ENCODE measurements around the gene KCNS1. TPM values are rescaled to one million over a fixed set of nuclear protein-coding genes. Genes with fewer than 3 reads are reported as not detected.

Gene KCNS1
- total RNA-seq, 1 experiment from 2014 or later: not detected

DNA sequence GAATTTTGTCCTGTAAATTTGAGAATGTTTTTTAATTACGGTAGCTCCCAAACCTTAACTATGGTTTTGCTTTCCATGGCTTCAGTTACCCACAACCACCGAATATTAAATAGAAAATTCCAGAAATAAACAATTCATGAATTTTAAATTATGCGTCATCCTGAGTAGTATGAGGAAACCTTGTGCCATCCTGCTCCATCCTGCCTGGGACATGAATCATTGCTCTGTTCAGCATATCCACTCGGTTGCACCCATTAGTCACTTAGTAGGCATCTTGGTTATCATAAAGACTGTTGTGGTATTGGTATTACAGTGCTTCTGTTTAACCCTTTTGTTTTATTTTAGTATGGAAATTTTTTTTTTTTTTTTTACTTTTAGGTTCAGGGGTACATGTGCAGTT, 39.7 kb downstream of the KCNS1 start:
- Histone ChIP-seq H3K9me2 (replicated peaks; ENCODE audit: low read length) (no peaks in the 10 kb centered on the region), H2AFZ (ENCODE audit: low read length) (no peak overlapping the region), H3K9ac (ENCODE audit: low read length) (no peak overlapping the region), H3F3A (ENCODE audit: low read length, unreplicated experiment) (no peaks in the 10 kb centered on the region), H3K27me3 (ENCODE audit: low read length) (no peaks in the 10 kb centered on the region), H3K4me1 (ENCODE audit: insufficient read depth, low read length) (peaks cover 52% of the 10 kb centered on the region), H4K20me1 (ENCODE audit: low read length) (no peaks in the 10 kb centered on the region), H3K79me2 (ENCODE audit: low read length) (peaks cover 16% of the 10 kb centered on the region), H3K4me3 (ENCODE audit: low read length) (0 out of 2 replicates have a peak overlapping the region, but pooled peaks have one; percentile 7), H3K9me3 (ENCODE audit: low read length) (no peaks in the 10 kb centered on the region), H3K36me3 (ENCODE audit: low read depth, low read length) (no peaks in the 10 kb centered on the region), H3K4me2 (ENCODE audit: low read length) (peak overlapping the region; percentile 42), H3K27ac (ENCODE audit: low read length) (peak overlapping the region; percentile 57)
- intact Hi-C loops (cut with micrococcal nuclease): loop anchor here (1.0 kb wide), 1 partner anchor 27 kb away; no protein-coding TSS in a partner anchor
- CTCF ChIA-PET: interaction anchor here (0.9 kb wide), 1 partner anchor 34 kb away, joined by 3 read pairs; no protein-coding TSS in a partner anchor
- no peak for TF ChIP-seq EZH2 (IDR thresholded peaks at IDR 0.05; ENCODE audit: low read length, unreplicated experiment)
- TF ChIP-seq, protein P1, sequence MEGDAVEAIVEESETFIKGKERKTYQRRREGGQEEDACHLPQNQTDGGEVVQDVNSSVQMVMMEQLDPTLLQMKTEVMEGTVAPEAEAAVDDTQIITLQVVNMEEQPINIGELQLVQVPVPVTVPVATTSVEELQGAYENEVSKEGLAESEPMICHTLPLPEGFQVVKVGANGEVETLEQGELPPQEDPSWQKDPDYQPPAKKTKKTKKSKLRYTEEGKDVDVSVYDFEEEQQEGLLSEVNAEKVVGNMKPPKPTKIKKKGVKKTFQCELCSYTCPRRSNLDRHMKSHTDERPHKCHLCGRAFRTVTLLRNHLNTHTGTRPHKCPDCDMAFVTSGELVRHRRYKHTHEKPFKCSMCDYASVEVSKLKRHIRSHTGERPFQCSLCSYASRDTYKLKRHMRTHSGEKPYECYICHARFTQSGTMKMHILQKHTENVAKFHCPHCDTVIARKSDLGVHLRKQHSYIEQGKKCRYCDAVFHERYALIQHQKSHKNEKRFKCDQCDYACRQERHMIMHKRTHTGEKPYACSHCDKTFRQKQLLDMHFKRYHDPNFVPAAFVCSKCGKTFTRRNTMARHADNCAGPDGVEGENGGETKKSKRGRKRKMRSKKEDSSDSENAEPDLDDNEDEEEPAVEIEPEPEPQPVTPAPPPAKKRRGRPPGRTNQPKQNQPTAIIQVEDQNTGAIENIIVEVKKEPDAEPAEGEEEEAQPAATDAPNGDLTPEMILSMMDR (conservative IDR thresholded peaks at IDR 0.05; ENCODE audit: low read depth, low read length): no peak
- TF ChIP-seq EZH2phosphoT487 (IDR thresholded peaks at IDR 0.05; ENCODE audit: borderline replicate concordance, low read length): no peak
- ATAC-seq (peak; percentile 93), DNase-seq (peak; percentile 96)
- BruUV-seq (replicated peaks): no TSS peak
- POLR2A ChIA-PET (ENCODE audit: unreplicated experiment): interaction anchor here (0.7 kb wide), 1 partner anchor 13 kb away, joined by 4 read pairs; no protein-coding TSS in a partner anchor

DNA sequence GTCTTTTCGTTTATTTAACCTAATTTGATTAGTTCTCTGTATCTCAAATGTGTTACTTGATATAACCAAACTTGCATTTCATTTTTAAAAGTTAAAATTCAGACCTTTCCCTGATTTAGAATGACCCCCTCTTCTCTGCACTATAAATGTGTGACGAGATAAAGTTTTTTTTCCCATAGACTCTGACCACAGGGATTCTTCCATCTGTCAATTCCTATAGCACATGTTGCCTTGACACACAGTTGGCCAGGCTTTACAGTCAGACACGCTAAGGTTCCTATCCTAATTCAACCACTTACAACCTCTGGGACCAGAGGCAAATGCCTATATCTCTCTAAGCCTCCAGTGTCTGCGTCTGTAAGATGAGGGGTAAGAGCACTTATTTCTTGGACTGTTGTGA, 40.6 kb downstream of the KCNS1 start:
- Histone ChIP-seq H3K9ac (ENCODE audit: low read length) (no peak overlapping the region), H3K4me1 (ENCODE audit: insufficient read depth, low read length) (peaks cover 55% of the 10 kb centered on the region), H3K9me3 (ENCODE audit: low read length) (no peaks in the 10 kb centered on the region), H3K4me2 (ENCODE audit: low read length) (no peak overlapping the region), H3K36me3 (ENCODE audit: low read depth, low read length) (no peaks in the 10 kb centered on the region), H4K20me1 (ENCODE audit: low read length) (no peaks in the 10 kb centered on the region), H3K9me2 (replicated peaks; ENCODE audit: low read length) (no peaks in the 10 kb centered on the region), H3F3A (ENCODE audit: low read length, unreplicated experiment) (no peaks in the 10 kb centered on the region), H3K27ac (ENCODE audit: low read length) (0 out of 2 replicates have a peak overlapping the region, but pooled peaks have one; percentile 51), H3K27me3 (ENCODE audit: low read length) (no peaks in the 10 kb centered on the region), H2AFZ (ENCODE audit: low read length) (no peak overlapping the region), H3K4me3 (ENCODE audit: low read length) (no peak overlapping the region), H3K79me2 (ENCODE audit: low read length) (peaks cover 14% of the 10 kb centered on the region)
- ATAC-seq: no peak
- TF ChIP-seq EZH2phosphoT487 (IDR thresholded peaks at IDR 0.05; ENCODE audit: borderline replicate concordance, low read length) (no peak), EZH2 (IDR thresholded peaks at IDR 0.05; ENCODE audit: low read length, unreplicated experiment) (no peak)
- TF ChIP-seq, protein P1 (conservative IDR thresholded peaks at IDR 0.05; ENCODE audit: low read depth, low read length): no peak
- DNase-seq: no peak
- ChIA-PET CTCF (interaction anchor here (0.6 kb wide), 1 partner anchor 78 kb away, joined by 5 read pairs; no protein-coding TSS in a partner anchor), POLR2A (ENCODE audit: unreplicated experiment) (interaction anchor here (0.6 kb wide), 2 partner anchors 9 to 85 kb away, joined by 3 to 4 read pairs; no protein-coding TSS in a partner anchor)
- intact Hi-C loops (cut with micrococcal nuclease): no loop called here
- BruUV-seq (replicated peaks): no TSS peak
